NCI-H2171 treated with DMSO at 0.1 percent for 48 hours (cell line): Measurements from ENCODE around the gene ACY1.
A peak's percentile ranks its signal among the peaks of the same experiment; 100 is the strongest.
"Not testable (repeated sequence)": the region's sequence is repeated elsewhere in the genome, so short reads cannot be mapped to it uniquely, and the experiment has no call there.

Experiments used
- DNase-seq: peaks from one replicate; lab custom pipeline; 2025; lab: John Stamatoyannopoulos, UW

The ACY1 gene

GRCh38 chr3:52024765-52025452 lies 41.6 kb downstream of the ACY1 start:
- no peak for DNase-seq

- peak; percentile 16 for DNase-seq
These were observed 42.1 kb downstream of the ACY1 start for GRCh38 chr3:52025453-52025852.

- DNase-seq, result peak; percentile 89
These were observed 42.7 kb downstream of the ACY1 start for GRCh38 chr3:52026041-52026440.

GRCh38 chr3:52028572-52028971 lies 45.2 kb downstream of the ACY1 start:
- DNase-seq, result no peak

- no peak for DNase-seq
These were observed 45.7 kb downstream of the ACY1 start for GRCh38 chr3:52029053-52029452.

GRCh38 chr3:52029535-52029934 lies 46.2 kb downstream of the ACY1 start:
- no peak for DNase-seq

- DNase-seq, result no peak
These were observed 47.5 kb downstream of the ACY1 start for GRCh38 chr3:52030714-52031310.

GRCh38 chr3:52031896-52032295 lies 48.6 kb downstream of the ACY1 start:
- no peak for DNase-seq

GRCh38 chr3:52032702-52033408 lies 49.5 kb downstream of the ACY1 start:
- no peak for DNase-seq

- DNase-seq, result not testable (repeated sequence)
These were observed 50.4 kb downstream of the ACY1 start for GRCh38 chr3:52033748-52034147.

- no peak for DNase-seq
These were observed 50.9 kb downstream of the ACY1 start for GRCh38 chr3:52034212-52034611.

- no peak for DNase-seq
These were observed 51.3 kb downstream of the ACY1 start for GRCh38 chr3:52034651-52035050.

GRCh38 chr3:52036222-52036694 lies 52.9 kb downstream of the ACY1 start:
- peak; percentile 66 for DNase-seq

GRCh38 chr3:52036829-52037228 lies 53.5 kb downstream of the ACY1 start:
- DNase-seq, result no peak

- no peak for DNase-seq
These were observed 54.0 kb downstream of the ACY1 start for GRCh38 chr3:52037291-52037690.

GRCh38 chr3:52038227-52038626 lies 54.9 kb downstream of the ACY1 start:
- DNase-seq, result no peak
